Stimulated activated CD4-positive, alpha-beta T cell treated with anti-CD3 and anti-CD28 coated beads, Interleukin-4, amount 100 ng/mL, for 4 hours (primary cell): ENCODE data around the gene SUCLG2.

Experiments
- DNase-seq, 2 experiments: peaks; one replicate each; pipeline ENCODE4 v3.0.0-alpha.2; 2020

Gene SUCLG2

DNA sequence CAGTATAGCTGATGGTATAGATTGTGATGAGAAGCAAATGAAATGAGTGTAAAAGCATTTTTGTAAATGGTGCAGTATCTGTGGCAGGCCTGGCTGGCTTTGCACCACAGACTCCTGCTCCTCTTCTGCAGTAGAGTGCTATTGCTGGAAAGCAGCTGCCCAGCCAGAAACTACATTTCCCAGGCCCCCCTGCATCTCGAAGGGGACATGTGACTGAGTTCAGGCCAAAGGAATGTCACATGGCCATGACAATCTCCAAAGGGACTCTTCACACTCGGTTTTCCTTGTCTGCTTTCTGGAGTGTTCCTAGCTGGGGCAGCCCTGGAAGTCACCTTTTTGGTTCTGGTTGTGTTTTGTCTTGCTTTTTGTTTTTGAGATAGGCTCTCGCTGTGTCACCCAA, 277.1 kb downstream of the SUCLG2 start:
- DNase-seq, result no peak

DNA sequence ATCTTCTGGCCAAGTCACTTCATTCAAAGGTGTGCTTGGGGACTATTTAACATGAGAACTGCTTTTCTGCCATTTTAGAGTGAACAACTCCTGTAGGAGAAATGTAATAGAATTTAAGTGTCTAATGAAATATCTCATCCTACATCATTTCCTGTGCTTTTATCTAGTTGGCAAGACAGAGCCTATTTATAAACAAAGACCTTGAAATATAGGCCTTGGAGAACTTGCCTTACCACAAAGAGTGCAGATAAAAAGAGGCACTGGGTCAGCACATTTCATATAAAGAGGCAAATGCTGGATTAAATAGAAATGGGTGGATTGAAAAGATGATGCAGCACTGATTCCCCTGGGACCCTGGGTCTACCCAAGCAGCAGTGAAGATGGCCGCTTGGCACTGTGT, 278.0 kb downstream of the SUCLG2 start:
- DNase-seq, result no peak

DNA sequence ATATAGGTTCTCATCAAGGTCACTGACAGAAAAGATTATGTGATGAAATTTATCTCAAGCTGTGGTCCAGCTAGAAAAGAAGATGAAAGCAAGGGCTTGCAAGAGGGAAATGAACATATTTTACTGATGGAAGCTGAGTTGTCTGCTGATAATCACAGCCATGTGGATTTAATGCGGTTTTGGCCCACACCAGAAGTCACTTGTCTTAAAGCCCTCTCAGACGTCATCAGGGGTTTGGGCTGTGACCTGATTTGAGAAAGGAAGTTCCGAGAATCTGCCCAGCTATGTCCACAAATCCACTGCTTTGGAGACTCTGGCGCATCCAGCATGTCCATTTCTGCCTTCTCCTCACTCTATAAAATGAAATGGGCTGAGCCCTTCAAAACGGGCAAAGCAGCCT, 278.4 kb downstream of the SUCLG2 start:
- no peak for DNase-seq

DNA sequence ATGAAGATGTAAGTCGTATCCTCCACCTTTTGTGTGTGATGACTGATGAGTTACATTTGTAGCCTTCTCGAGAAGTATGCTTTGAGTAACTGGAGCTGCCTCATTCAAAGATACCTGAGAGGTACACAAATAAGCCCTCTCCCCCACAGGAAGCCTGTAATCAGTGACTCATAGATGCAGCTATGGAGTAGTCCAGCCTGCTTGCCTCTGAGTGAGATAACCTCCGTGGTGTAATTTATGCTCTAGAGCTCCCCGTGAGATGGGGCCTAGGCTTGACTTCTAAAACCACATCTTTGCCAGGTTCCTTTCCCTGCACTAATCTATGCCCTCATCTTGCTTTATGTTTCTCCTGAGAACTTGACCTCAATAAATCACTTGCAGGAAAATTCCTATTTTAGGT, 291.7 kb downstream of the SUCLG2 start:
- DNase-seq, result no peak

DNA sequence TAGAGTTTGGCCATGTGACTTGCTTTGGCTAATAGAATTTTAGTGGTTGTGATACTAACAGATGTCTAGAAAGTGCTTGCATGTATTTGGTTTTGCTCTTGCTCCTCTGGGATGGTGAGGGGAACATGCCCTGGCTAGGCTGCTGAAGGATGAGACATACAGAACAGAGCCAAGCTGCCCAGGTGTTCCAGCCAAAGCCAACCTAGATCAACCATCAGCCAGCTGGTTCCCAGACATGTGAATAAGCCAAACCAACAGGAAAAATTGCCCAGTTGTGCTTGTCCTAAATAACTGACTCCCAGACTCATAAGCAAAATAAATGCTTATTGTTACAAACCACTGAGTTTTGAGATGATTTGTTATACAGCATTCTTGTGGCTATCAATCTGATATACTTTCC, 292.6 kb downstream of the SUCLG2 start:
- DNase-seq, result no peak

DNA sequence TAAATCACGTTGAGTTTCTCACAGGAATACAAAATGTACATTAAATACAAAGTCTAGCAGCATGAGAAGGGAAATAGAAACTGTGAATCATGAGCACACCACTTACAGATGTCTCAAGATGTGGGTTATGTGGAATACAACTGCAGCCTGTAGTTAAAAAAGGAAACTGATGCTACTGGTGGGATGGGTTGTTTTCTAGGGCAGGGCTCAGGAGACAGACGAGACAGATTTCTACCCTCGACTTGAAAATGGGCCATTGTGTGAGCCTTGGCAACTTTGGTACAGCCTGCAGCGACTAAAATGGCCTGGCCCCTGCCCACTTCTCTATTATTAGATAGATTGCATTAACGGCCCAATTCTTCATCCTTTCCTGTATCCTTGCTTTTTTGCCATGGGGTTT, 293.1 kb downstream of the SUCLG2 start:
- DNase-seq, result no peak

DNA sequence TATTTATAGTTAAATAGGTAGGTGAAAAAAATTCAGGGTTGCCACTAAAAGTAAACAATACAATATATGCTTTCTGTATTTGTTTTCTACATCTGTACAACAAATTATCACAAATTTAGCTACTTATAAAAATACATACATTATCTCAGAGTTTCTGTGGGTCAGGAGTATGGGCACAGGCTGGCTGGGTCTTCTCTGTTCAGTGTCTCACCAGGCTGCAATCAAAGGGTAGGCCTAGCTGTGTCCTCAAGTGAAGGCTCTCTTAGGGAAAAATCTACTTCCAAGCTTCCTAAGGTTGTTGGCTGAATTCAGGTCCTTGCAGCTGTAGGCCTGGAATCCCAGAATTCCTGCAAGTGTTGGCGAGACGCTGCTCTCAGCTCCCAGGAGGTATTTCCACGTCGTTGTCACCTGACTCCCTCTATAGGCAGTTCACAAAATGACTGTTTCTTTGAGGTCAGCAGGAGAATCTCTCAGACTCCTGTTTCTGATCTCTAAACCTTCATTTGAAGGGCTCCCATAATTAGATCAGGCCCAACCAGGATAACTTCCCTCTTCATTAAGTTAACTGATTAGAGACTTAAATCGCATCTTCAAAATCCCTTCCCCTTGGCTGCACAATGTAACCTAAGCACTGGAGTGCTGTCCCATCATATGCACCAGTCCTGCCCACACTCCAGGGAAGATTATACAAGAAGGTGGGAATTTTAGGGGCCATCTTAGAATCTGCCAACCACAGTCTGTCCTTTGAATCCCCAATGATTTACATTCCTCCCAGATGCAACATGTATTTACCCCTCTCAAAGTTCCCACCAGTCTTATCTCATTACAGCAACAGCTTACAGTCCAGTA, 296.6 kb downstream of the SUCLG2 start:
- no peak for DNase-seq

DNA sequence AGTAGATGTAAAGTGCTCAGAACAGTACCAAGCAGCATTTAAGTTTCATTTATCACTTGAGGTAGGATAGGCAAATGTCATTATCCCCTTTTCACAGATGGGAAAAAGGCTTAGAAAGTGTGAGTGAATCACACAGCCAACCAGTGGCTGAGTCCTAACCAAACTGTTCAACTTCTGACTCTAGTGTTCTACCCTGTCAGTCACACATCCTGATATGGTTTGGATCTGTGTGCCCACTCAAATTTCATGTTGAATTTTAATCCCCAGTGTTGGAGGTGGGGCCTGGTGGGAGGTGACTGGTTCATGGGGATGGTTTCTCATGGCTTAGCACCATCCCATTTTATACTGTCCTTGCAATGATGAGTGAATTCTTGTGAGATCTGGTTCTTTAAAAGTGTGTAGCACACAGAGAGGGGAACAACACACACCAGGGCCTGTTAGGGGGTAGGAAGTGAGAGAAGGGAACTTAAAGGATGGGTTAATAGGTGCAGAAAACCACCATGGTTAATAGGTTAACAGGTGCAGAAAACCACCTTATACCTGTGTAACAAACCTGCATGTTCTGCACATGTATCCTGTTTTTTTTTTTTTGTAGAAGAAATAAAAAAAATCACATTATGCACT, 304.7 kb downstream of the SUCLG2 start:
- DNase-seq, result peak in 1 of 2 experiments; percentile 4

DNA sequence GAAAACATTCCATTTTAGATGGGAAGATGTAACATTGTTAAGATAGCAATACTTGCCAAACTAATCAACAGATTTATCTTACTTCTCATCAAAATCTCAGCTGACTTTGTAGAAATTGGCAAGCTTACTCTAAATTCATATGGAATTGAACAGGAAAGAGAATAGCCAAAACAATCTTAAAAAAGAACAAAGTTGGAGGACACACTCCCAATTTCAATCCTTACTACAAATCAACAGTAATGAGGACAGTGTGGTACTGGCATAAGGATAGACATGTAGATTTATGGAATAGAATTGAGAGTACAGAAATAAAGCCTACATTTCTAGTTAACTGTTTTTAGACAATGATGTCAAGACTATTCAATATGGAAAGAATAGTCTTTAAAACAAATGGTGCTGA, 308.3 kb downstream of the SUCLG2 start:
- no peak for DNase-seq

DNA sequence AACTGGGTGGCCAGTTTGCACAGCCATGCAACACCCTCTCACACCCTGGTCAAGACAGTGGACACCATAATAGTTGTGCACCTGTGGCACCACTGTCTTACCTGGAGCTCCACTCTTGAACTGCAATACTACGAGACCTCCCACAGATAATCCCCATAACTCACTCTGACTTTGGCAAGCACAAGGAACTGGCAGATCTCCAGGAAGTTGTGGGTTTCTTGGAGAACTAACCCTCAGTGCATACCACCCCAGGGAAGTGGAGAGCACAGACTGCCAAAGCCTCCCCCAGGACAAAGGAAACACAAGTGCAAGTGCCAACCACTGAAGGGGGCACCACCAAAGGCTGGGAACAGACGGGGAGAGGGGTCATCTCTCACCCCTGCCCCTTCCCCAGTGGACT, 318.6 kb downstream of the SUCLG2 start:
- DNase-seq, result no peak

DNA sequence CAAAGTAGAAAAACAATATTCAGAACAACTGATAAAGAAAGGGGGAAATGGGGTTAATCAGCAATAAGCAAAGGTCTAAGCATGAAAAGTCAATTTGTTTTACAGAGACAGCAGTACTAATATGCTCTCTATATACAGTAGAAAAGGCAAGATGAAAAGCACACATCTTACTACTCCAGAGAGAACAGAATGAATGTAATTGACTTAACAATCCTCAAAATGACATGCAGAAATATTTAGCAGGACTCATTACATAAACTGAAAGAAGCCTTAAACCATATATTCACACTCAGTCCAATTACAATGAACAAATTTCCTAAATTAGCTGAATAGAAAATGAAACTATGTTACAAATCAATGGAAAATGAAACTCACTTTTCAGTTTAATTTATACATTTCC, 319.8 kb downstream of the SUCLG2 start:
- DNase-seq, result no peak

DNA sequence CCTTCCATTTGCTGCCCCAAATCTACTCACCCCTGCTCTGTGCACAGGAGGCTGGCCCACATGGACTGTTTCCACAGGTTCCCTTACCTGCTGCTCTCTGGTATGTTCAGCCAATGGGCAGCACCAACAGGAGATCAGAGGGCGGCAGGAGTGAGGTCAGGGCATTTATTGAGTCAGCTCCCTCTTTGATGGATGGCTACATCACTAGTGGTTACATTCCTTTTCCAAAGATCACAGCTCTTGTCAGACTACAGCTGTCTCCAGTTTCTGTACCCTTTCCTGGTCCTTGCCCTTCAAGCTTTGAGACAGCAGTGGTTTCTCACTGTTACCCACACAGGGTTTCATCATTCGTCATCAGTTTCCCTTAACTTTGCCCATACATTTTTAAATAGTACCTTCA, 325.1 kb downstream of the SUCLG2 start:
- DNase-seq, result no peak

DNA sequence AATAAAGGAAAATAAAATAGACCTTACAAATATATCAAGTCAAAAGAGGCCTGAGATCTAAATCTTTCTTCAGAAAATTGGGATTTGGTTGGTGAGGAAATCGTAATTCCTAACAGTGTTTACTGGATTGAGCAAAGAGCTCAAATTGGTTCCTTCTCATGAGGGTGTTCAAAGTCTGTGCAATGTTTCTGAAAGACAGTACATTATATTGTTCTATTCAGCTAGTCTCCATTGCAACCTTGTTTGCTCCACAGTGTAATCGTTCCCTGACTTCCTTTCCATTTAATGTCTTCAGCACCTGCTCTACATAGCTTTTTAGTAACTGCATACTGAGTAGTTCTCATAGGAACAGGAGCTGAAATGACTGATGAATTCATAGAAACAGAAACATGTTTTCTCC, 326.8 kb downstream of the SUCLG2 start:
- DNase-seq, result no peak

DNA sequence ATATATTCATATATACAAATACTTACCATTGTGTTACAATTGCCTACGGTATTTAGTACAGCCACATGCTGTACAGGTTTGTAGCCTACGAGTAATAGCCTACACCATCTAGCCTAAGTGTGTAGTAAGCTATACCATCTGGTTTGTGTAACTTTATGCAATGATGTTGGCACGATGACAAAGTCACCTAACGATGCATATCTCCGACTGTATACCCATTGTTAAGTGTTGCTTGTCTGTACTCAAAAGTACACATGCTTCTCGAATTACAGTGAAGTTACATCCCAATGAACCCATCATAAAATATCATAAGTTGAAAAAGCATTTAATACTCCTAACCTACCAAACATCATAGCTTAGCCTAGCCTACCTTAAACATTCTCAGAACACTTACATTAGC, 329.2 kb downstream of the SUCLG2 start:
- no peak for DNase-seq
